Lower lobe of right lung (tissue), 2 donors: ENCODE measurements around the gene SMPD3. TPM values are rescaled to one million over a fixed set of nuclear protein-coding genes. Genes with fewer than 3 reads are reported as not detected.
A peak's percentile ranks its signal among the peaks of the same experiment; 100 is the strongest.

Source experiments
- ATAC-seq, 2 donors: fragments of 200-7000 bp; cut with Tn5 transposase; one replicate each; pipeline ENCODE4 v1.9.1; 2020 to 2022; ENCODE audit warnings: mild to moderate bottlenecking in 2 of 2, moderate library complexity in 2 of 2
- DNase-seq: peaks from one replicate; pipeline ENCODE4 v3.0.0-alpha.2; 2020
- H3K27ac ChIP-seq: fragments of 200-600 bp; one replicate; pipeline ENCODE4 v1.8.0; 2022
- H3K27me3 ChIP-seq: fragments of 200-600 bp; one replicate; pipeline ENCODE4 v1.8.0; 2022; ENCODE audit warnings: low read depth
- H3K36me3 ChIP-seq: fragments of 200-600 bp; one replicate; pipeline ENCODE4 v1.8.0; 2022; ENCODE audit warnings: mild to moderate bottlenecking
- H3K4me1 ChIP-seq: fragments of 200-600 bp; one replicate; pipeline ENCODE4 v1.8.0; 2022
- H3K4me3 ChIP-seq: fragments of 200-600 bp; one replicate; pipeline ENCODE4 v1.8.0; 2022; ENCODE audit warnings: mild to moderate bottlenecking
- H3K9me3 ChIP-seq: fragments of 200-600 bp; one replicate; pipeline ENCODE4 v1.8.0; 2022
- intact Hi-C: fragments of 100-400 bp; cut with DNase I; formaldehyde crosslinking; loops from one replicate; pipeline ENCODE4 v1.11.0; 2022
- total RNA-seq: library from RNA; stranded (reverse); fragmentation: NEBNext Ultra II Directional; extraction: Animal tissue kit (Norgen Biotek cat#: 25700); gene quantifications from one replicate; pipeline ENCODE4 v1.2.1, GENCODE V29; 2021
- TF ChIP-seq, protein P1 (sequence below): fragments of 200-600 bp; IDR thresholded peaks from one replicate; pipeline ENCODE4 v1.8.0; 2022; ENCODE audit warnings: antibody characterized with exemption, mild to moderate bottlenecking
- donor health status: DM: no; HTN: yes; CAD: no; lungs with severe emphysema.

SMPD3 gene
- total RNA-seq, 1 donor from 2014 or later: 3.6 TPM

DNA sequence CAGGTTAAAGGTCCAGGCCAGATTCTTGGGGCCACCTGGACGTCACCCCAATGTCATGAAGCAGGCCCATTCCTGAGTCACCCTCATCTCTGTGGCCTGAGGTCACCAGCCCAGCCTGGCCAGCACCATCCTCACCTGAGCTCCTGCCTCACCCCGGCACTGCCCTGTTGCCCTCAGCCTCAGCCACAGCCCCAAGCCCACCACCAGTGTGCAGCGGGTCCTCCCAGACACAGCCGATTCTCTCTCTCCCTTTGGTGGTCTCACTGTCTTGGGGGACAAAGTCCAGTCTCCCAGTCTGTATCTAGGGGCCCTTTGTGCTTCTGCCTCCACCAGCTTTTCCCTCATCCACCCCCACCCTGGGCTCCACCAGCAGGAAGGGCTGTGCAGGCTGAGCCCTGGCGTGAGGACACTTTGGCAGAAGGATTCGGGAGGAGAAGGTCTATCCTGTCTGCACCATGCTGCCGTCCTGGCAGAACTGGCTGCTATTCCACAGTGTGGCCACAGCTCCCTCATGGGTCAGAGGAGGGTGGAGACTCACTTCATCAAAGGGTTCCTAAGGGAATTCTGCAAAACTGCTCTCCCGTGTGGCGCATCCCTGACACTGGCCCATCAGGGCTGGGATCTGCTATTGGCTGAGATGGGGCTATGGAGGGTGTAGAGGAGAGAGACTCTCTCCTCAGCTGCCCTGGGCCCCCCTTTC is 73.2 kb downstream of the SMPD3 start:
- Histone ChIP-seq H3K4me3 (no peak overlapping the region), H3K27ac (no peak overlapping the region), H3K4me1 (no peaks in the 10 kb centered on the region), H3K36me3 (no peaks in the 10 kb centered on the region), H3K27me3 (no peaks in the 10 kb centered on the region), H3K9me3 (no peaks in the 10 kb centered on the region)
- TF ChIP-seq, protein P1, sequence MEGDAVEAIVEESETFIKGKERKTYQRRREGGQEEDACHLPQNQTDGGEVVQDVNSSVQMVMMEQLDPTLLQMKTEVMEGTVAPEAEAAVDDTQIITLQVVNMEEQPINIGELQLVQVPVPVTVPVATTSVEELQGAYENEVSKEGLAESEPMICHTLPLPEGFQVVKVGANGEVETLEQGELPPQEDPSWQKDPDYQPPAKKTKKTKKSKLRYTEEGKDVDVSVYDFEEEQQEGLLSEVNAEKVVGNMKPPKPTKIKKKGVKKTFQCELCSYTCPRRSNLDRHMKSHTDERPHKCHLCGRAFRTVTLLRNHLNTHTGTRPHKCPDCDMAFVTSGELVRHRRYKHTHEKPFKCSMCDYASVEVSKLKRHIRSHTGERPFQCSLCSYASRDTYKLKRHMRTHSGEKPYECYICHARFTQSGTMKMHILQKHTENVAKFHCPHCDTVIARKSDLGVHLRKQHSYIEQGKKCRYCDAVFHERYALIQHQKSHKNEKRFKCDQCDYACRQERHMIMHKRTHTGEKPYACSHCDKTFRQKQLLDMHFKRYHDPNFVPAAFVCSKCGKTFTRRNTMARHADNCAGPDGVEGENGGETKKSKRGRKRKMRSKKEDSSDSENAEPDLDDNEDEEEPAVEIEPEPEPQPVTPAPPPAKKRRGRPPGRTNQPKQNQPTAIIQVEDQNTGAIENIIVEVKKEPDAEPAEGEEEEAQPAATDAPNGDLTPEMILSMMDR: no peak
- intact Hi-C loops: no loop called here
- ATAC-seq (no peak), DNase-seq (no peak)

DNA sequence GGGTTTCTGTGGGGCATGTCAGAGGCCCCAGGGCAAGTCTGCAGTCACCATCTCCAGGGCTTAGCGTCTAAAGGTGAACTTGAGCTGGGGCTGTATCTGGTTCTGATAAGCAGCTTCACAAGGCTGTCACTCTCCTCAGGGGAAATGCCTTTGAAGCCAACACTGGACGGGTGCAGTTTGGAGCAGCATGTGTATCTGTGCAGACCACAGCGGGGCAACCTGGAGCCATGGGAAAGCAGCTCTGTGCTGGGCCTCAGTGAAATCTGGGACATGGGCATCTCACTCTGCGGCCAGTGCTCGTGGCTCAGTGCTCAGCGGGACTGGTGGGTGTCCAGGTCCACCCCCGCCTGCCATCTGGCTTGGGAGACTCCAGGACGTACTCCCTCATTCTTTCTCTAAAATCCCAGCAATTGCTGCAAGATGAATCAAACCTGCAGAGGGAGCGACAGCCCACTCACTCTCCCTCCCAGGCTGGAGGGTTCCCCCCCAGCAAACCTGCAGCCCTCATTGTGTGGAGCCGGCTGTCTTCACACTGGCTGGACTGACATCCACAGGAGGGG is 74.0 kb downstream of the SMPD3 start:
- intact Hi-C loops: no loop called here
- ATAC-seq: no peak
- Histone ChIP-seq H3K27ac (no peak overlapping the region), H3K9me3 (no peaks in the 10 kb centered on the region), H3K4me1 (no peaks in the 10 kb centered on the region), H3K4me3 (no peak overlapping the region), H3K27me3 (no peaks in the 10 kb centered on the region), H3K36me3 (no peaks in the 10 kb centered on the region)
- TF ChIP-seq, protein P1: no peak
- DNase-seq: peak; percentile 36

DNA sequence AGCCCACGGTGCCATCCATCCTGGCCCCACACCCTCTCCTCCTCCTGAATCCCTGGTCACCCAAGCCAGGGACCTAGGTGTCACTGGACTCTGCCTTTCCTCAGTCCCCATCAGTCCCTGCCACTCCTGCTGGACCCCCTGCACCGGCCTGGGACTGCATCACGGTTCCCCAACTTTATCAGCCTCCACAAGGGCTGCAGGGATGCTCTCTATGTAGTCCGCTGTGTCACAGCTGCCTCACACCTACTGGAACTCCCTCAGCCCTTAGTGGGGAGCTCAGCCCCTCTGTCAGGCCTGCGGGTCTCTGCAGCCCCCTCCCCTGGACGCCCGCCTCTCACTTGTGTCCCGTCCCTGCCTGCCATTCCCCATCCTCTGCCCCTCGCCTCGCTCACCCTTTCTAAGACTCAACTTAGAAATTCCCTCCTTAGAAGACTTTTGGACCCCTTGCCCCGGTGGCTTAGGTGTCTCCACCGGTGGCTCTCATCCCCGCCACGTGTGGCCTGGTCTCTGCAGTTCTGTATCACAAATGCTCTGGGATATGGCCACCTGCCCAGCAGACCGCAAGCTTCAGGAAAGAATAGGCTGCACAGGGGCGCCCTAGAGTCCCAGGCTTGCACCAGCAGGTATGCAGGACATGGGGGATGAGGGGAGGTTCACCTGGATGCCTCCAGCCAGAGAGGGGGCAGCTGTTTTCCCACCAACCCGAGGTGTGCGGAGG is 74.6 kb downstream of the SMPD3 start:
- DNase-seq (peak; percentile 17), ATAC-seq (no peak)
- no peak overlapping the region for H3K4me3 ChIP-seq
- H3K9me3 ChIP-seq: no peaks in the 10 kb centered on the region
- no peaks in the 10 kb centered on the region for H3K4me1 ChIP-seq
- TF ChIP-seq, protein P1: no peak
- intact Hi-C loops: no loop called here
- H3K27ac ChIP-seq: no peak overlapping the region
- no peaks in the 10 kb centered on the region for H3K36me3 ChIP-seq
- H3K27me3 ChIP-seq: no peaks in the 10 kb centered on the region

DNA sequence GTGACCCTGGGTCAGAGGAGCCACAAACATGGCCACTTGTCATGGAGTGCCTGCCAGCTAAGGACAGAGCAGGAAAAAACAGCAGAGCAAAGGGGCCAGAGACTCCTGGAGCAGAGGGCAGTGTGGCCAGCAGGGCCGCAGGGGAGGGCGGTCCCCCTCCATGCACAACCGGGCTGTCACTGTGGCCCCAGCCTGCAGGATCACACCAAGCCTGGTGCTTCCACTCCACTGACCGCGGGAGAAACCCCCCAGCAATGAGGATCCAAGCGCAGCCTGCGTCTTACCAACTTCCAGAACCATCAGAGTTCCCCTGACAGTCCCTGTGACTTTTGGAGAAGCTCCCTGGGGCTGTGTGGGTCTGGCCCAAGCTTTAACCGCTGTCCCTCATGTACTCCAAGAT is 75.5 kb downstream of the SMPD3 start:
- Histone ChIP-seq H3K27ac (no peak overlapping the region), H3K4me1 (no peaks in the 10 kb centered on the region), H3K27me3 (no peaks in the 10 kb centered on the region), H3K9me3 (no peaks in the 10 kb centered on the region), H3K36me3 (no peaks in the 10 kb centered on the region), H3K4me3 (no peak overlapping the region)
- TF ChIP-seq, protein P1: no peak
- intact Hi-C loops: no loop called here
- DNase-seq (peak; percentile 12), ATAC-seq (no peak)

DNA sequence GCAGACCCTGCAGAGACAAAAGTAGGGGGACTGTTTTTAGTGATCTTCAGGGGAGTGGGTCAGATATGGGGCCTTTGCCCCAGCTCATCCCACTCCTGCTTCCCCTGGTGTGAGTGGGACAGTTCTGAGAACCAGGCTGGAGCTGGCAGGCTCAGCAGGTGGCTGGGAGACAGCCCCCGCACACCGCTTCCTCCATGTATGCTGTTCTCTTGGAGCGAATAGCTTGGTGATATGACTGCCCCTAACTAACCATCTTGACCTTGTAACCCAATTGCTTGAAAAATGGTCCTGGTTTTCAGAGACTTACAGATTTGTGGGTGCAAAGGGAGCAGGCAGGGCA is 76.0 kb downstream of the SMPD3 start:
- TF ChIP-seq, protein P1: no peak

More for the DNA sequence above, 76.0 kb downstream of the SMPD3 start:
- ATAC-seq (no peak), DNase-seq (no peak)
- no peaks in the 10 kb centered on the region for H3K27me3 ChIP-seq
- H3K4me1 ChIP-seq: no peaks in the 10 kb centered on the region
- intact Hi-C loops: no loop called here
- H3K9me3 ChIP-seq: no peaks in the 10 kb centered on the region
- H3K36me3 ChIP-seq: no peaks in the 10 kb centered on the region
- no peak overlapping the region for H3K4me3 ChIP-seq
- H3K27ac ChIP-seq: no peak overlapping the region
